Lung (tissue), 12 donors: ENCODE results near the gene USP4. TPM values are rescaled to one million over a fixed set of nuclear protein-coding genes. Genes with fewer than 3 reads are reported as not detected.
"Not testable (repeated sequence)": the region's sequence is repeated elsewhere in the genome, so short reads cannot be mapped to it uniquely, and the experiment has no call there.

ENCODE experiments used
- ATAC-seq: fragments of 200-7000 bp; cut with Tn5 transposase; one replicate; pipeline ENCODE4 v1.9.1; 2020; ENCODE audit warnings: moderate number of reproducible peaks; ENCODE audit not compliant: insufficient read depth, low FRiP score
- DNase-seq, 3 donors: peaks; one replicate each; pipeline ENCODE4 v3.0.0-alpha.2; 2013 to 2017
- H3K27ac ChIP-seq, 2 donors: one replicate each; pipeline ENCODE4 v1.5.1; 2013; ENCODE audit warnings: mild to moderate bottlenecking in 2 of 2, moderate library complexity in 2 of 2, control low read depth in 1 of 2, inconsistent platforms in 1 of 2, low read depth in 1 of 2, low read length in 1 of 2
- H3K27me3 ChIP-seq, 3 donors: one replicate each; pipeline ENCODE4 v1.5.1; 2013; ENCODE audit warnings: low read length in 2 of 3; ENCODE audit not compliant: control insufficient read depth in 3 of 3, insufficient read depth in 3 of 3
- H3K36me3 ChIP-seq, 4 donors: one replicate each; pipeline ENCODE4 v1.5.1; 2013; ENCODE audit warnings: low read length in 4 of 4, mild to moderate bottlenecking in 1 of 4, moderate library complexity in 1 of 4; ENCODE audit not compliant: control insufficient read depth in 4 of 4, insufficient read depth in 4 of 4
- H3K4me1 ChIP-seq, 5 donors: one replicate each; pipeline ENCODE4 v1.5.1; 2013; ENCODE audit warnings: low read length in 5 of 5, mild to moderate bottlenecking in 2 of 5, moderate library complexity in 1 of 5; ENCODE audit not compliant: control insufficient read depth in 5 of 5, insufficient read depth in 5 of 5
- H3K4me3 ChIP-seq: one replicate; pipeline ENCODE4 v1.5.1; 2013; ENCODE audit warnings: mild to moderate bottlenecking, control low read depth, moderate library complexity
- H3K9ac ChIP-seq, 2 donors: one replicate each; pipeline ENCODE4 v1.5.1; 2013; ENCODE audit warnings: low read length in 2 of 2, control low read depth in 1 of 2; ENCODE audit not compliant: insufficient read depth in 1 of 2
- H3K9me3 ChIP-seq, 4 donors: one replicate each; pipeline ENCODE4 v1.5.1; 2013; ENCODE audit warnings: low read length in 3 of 4, mild to moderate bottlenecking in 1 of 4, moderate library complexity in 1 of 4; ENCODE audit not compliant: control insufficient read depth in 4 of 4, insufficient read depth in 3 of 4
- WGBS, 2 donors: extraction: QIAGEN DNeasy Blood & Tissue Kit; methylation state at CpG; one replicate each; pipeline ENCODE4 v1.1.7; 2013; 5-methylcytosine and 5-hydroxymethylcytosine counted together
- polyA plus RNA-seq, 2 donors: library from polyadenylated mRNA; stranded (reverse); fragments of 200-250 nt; gene quantifications; one replicate each; pipeline ENCODE4 v1.2.1, GENCODE V29; 2013
- total RNA-seq, 2 donors: library from RNA; depleted of rRNA in 1 of 2; stranded (reverse); fragments of >200 nt in 1 of 2; gene quantifications; one replicate each; pipeline ENCODE4 v1.2.1, GENCODE V29; 2014 to 2021
- TF ChIP-seq, protein P1 (sequence below): IDR thresholded peaks from 2 replicates; pipeline ENCODE4 v1.5.1; 2012; ENCODE audit warnings: mild to moderate bottlenecking; ENCODE audit errors: control extremely low read depth, extremely low read depth
- donor health status: control.
- donor health status: control.
- donor health status: Bipolar disorder and iron deficiency.
- donor health status: healthy.
- donor health status: DM: yes; HTN: yes; CAD: no.

USP4 gene
- total and polyA plus RNA-seq, 4 donors: 39.4 to 72.4 (median 54.7) TPM

DNA sequence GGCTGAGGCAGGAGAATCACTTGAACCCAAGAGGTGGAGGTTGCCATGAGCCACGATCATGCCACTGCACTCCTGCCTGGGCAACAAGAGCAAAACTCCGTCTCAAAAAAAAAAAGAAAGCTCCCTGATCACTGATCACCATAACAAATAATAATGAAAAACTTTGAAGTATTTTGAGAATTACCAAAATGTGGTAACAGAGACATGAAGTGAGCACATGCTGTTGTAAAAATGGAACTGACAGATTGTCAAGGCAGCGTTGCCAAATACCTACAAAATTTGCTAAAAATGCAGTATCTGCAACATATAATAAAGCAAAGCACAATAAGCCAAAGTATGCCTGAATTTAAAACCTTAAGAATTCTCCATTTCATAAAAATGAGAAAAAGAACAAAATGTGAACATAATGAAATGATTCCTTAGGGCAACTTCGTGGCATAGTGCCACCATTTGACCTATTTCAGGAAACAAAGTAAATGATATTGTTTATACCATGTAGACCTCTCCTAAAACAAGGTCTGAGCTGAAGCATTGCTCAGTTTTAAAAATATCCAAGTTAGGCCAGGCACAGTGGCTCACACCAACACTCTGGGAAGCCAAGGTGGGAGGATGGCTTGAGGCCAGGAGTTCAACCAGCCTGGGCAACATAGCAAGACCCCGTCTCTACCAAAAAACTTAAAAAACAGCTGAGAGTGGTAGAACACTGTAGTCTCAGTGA lies 5.8 kb downstream of the USP4 start:
- H3K4me1 ChIP-seq: peaks cover 0 to 2% (median 0%) of the 10 kb centered on the region in 5 donors
- ATAC-seq (no peak), DNase-seq (no peak)
- H3K9me3 ChIP-seq: no peaks in the 10 kb centered on the region
- TF ChIP-seq, protein P1, sequence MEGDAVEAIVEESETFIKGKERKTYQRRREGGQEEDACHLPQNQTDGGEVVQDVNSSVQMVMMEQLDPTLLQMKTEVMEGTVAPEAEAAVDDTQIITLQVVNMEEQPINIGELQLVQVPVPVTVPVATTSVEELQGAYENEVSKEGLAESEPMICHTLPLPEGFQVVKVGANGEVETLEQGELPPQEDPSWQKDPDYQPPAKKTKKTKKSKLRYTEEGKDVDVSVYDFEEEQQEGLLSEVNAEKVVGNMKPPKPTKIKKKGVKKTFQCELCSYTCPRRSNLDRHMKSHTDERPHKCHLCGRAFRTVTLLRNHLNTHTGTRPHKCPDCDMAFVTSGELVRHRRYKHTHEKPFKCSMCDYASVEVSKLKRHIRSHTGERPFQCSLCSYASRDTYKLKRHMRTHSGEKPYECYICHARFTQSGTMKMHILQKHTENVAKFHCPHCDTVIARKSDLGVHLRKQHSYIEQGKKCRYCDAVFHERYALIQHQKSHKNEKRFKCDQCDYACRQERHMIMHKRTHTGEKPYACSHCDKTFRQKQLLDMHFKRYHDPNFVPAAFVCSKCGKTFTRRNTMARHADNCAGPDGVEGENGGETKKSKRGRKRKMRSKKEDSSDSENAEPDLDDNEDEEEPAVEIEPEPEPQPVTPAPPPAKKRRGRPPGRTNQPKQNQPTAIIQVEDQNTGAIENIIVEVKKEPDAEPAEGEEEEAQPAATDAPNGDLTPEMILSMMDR: no peak
- no peak overlapping the region for H3K9ac ChIP-seq
- H3K36me3 ChIP-seq: peaks cover 17 to 30% (median 21%) of the 10 kb centered on the region in 4 donors
- no peak overlapping the region for H3K4me3 ChIP-seq
- WGBS, 2 donors: 87 to 89% methylated on average over 5 of the region's 5 CpGs
- H3K27me3 ChIP-seq: no peaks in the 10 kb centered on the region
- H3K27ac ChIP-seq: no peak overlapping the region

DNA sequence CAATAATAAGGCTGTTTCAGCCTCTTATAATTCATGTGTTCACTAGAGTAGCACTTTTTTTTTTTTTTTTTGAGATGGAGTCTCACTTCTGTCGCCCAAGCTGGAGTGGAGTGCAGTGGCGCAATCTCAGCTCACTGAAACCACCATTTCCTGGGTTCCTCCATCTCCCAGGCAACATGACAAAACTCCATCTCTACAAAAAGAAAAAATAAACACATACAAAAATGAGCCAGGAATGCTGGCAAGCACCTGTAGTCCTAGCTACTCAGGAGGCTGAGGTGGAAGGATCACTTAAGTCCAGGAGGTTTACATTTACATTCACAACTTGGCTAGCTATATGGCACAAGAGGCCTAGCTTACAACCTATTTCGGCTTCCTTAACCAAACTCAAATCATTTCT lies 6.8 kb downstream of the USP4 start:
- H3K4me3 ChIP-seq: no peak overlapping the region
- no peaks in the 10 kb centered on the region for H3K9me3 ChIP-seq
- peak overlapping the region in 1 of 2 donors; percentile 18 for H3K27ac ChIP-seq
- peaks cover 17 to 30% (median 21%) of the 10 kb centered on the region in 4 donors for H3K36me3 ChIP-seq
- ATAC-seq (peak; percentile 68), DNase-seq (no peak)
- TF ChIP-seq, protein P1: no peak
- WGBS, 2 donors: 27 to 49% methylated on average over 3 of the region's 3 CpGs
- no peaks in the 10 kb centered on the region for H3K27me3 ChIP-seq
- no peaks in the 10 kb centered on the region for H3K4me1 ChIP-seq
- H3K9ac ChIP-seq: no peak overlapping the region

DNA sequence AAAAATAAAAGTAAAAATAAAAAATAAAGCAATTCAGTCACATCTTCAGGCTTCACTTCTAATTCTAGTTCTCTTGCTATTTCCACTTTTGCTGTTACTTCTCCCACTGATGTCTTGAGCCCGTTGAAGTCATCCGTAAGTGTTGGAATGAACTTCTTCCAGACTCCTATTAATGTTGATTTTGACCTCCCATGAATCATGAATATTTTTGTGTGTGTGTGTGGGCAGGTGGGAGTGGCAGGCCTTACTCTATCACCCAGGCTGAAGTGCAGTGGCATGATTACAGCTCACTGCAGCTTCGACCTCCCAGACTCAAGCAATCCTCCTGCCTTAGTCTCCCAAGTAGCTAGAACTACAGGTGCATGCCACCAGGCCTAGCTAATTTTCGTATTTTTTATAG lies 10.7 kb downstream of the USP4 start:
- ATAC-seq: no peak
- Histone ChIP-seq H3K9me3 (no peaks in the 10 kb centered on the region), H3K36me3 (peaks cover 20 to 42% (median 29%) of the 10 kb centered on the region in 4 donors), H3K4me3 (no peak overlapping the region), H3K4me1 (no peaks in the 10 kb centered on the region), H3K27me3 (no peaks in the 10 kb centered on the region), H3K27ac (no peak overlapping the region), H3K9ac (no peak overlapping the region)
- 90 to 95% methylated on average over 4 of the region's 4 CpGs for WGBS, 2 donors
- TF ChIP-seq, protein P1: no peak
- DNase-seq: no peak

DNA sequence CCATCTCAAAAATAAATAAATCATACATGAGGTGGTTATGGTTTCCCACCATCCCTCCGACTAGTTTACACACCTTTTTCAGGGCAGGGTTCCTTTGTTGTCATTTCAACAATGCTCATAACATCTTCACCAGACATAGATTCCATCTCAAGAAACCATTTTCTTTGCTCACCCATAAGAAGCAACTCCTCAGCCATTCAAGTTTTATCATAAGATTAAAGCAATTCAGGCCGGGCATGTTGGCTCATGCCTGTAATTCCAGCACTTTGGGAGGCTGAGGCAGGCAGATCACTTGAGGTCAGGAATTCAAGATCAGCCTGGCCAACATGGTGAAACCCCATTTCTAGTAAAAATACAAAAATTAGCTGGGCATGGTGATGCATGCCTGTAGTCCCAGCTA lies 11.5 kb downstream of the USP4 start:
- DNase-seq, H3K27me3 ChIP-seq, H3K27ac ChIP-seq, H3K9ac ChIP-seq, H3K4me1 ChIP-seq, H3K4me3 ChIP-seq, H3K9me3 ChIP-seq, ATAC-seq: not testable (repeated sequence)
- H3K36me3 ChIP-seq: peaks cover 19 to 48% (median 33%) of the 10 kb centered on the region in 4 donors
- WGBS, 2 donors: 87 to 89% methylated on average over 2 of the region's 2 CpGs
